ENCODE measurements around the gene HOXA2.
A peak's percentile ranks its signal among the peaks of the same experiment; 100 is the strongest.

HOXA2 gene

GRCh38 chr7:27111751-27112277, 9.3 kb upstream of the HOXA2 start:
- Histone ChIP-seq H3K4me3 (ENCODE audit: low read depth, low read length) (peak overlapping the region; percentile 70), H3K9me3 (ENCODE audit: control insufficient read depth, insufficient read depth, low read depth, low read length) (no peaks in the 10 kb centered on the region), H3K4me1 (ENCODE audit: control insufficient read depth, insufficient read depth, low read length) (peaks cover 15% of the 10 kb centered on the region), H3K36me3 (ENCODE audit: control insufficient read depth in 2 of 2, insufficient read depth in 1 of 2, low read length in 2 of 2) (peaks cover 11 to 23% of the 10 kb centered on the region in 2 experiments), H3K27ac (ENCODE audit: extremely low read depth, low read depth, low read length) (peak overlapping the region; percentile 99)
- POLR2A ChIA-PET: interaction anchor here (3.2 kb wide), 1 partner anchor 14 kb away, joined by 31 read pairs; the partner anchor contains the start of gene HOXA1
- CTCF ChIA-PET: interaction anchor here (1.0 kb wide), 2 partner anchors 8 to 29 kb away, joined by 3 to 6 read pairs; no protein-coding TSS in a partner anchor
- TF ChIP-seq MZF1 (tag by site-specific recombination; IDR thresholded peaks at IDR 0.05; ENCODE audit: borderline replicate concordance) (no peak), OVOL3 (tag by site-specific recombination; IDR thresholded peaks at IDR 0.05) (no peak), ZNF596 (tag by site-specific recombination; IDR thresholded peaks at IDR 0.05) (no peak), PRDM4 (tag by site-specific recombination; IDR thresholded peaks at IDR 0.05) (peak; percentile 75; the same call in 1 of the 2 replicates), ZSCAN30 (tag by site-specific recombination; IDR thresholded peaks at IDR 0.05) (no peak), ZNF148 (tag by site-specific recombination; IDR thresholded peaks at IDR 0.05; ENCODE audit: borderline replicate concordance) (no peak), ZNF521 (tag by site-specific recombination; IDR thresholded peaks at IDR 0.05) (no peak), ATF2 (tag by site-specific recombination; IDR thresholded peaks at IDR 0.05; ENCODE audit: low read depth) (no peak), MEIS1 (CRISPR knock-in tag; IDR thresholded peaks at IDR 0.05; ENCODE audit: borderline replicate concordance) (no peak), ZNF623 (tag by site-specific recombination; IDR thresholded peaks at IDR 0.05) (no peak), ZNF19 (tag by site-specific recombination; IDR thresholded peaks at IDR 0.05; ENCODE audit: low read depth) (no peak), OSR2 (tag by site-specific recombination; IDR thresholded peaks at IDR 0.05) (0 out of 2 replicates have a peak, but pooled peaks have one; percentile 37), ZNF214 (tag by site-specific recombination; IDR thresholded peaks at IDR 0.05; ENCODE audit: borderline replicate concordance) (no peak), ZNF664 (tag by site-specific recombination; IDR thresholded peaks at IDR 0.05) (no peak), ZNF561 (tag by site-specific recombination; IDR thresholded peaks at IDR 0.05; ENCODE audit: borderline replicate concordance) (0 out of 2 replicates have a peak, but pooled peaks have one; percentile 22), ELK4 (IDR thresholded peaks at IDR 0.05; ENCODE audit: borderline replicate concordance, low read depth, low read length) (no peak), ZNF792 (tag by site-specific recombination; IDR thresholded peaks at IDR 0.05) (no peak), ZNF600 (tag by site-specific recombination; IDR thresholded peaks at IDR 0.05) (0 out of 2 replicates have a peak, but pooled peaks have one; percentile 24), ZNF266 (tag by site-specific recombination; IDR thresholded peaks at IDR 0.05; ENCODE audit: low read depth) (no peak), SP2 (tag by site-specific recombination; IDR thresholded peaks at IDR 0.05) (no peak), SCRT2 (tag by site-specific recombination; IDR thresholded peaks at IDR 0.05) (no peak), REPIN1 (tag by site-specific recombination; IDR thresholded peaks at IDR 0.05; ENCODE audit: low read depth) (no peak), PRDM6 (tag by site-specific recombination; IDR thresholded peaks at IDR 0.05) (peak; percentile 39), GLI4 (tag by site-specific recombination; IDR thresholded peaks at IDR 0.05) (no peak), ZBTB20 (tag by site-specific recombination; IDR thresholded peaks at IDR 0.05) (no peak), ZNF416 (tag by site-specific recombination; IDR thresholded peaks at IDR 0.05) (no peak), GLIS2 (tag by site-specific recombination; IDR thresholded peaks at IDR 0.05) (no peak), ZNF366 (tag by site-specific recombination; conservative IDR thresholded peaks at IDR 0.05) (0 out of 2 replicates have a peak, but pooled peaks have one; percentile 12)

All from HEK293 (cell line).